Natural killer cell (primary cell): ENCODE measurements around the gene ARSB. TPM values are rescaled to one million over a fixed set of nuclear protein-coding genes. Genes with fewer than 3 reads are reported as not detected.

Source experiments
- ATAC-seq, 3 donors: fragments of 150-1000 bp in 2 of 3; fragments of 200-7000 bp in 1 of 3; cut with Tn5 transposase; 1 replicate in 1 of 3; 2 replicates in 2 of 3; pipeline ENCODE4 v1.10.0; 2021; ENCODE audit warnings: mild to moderate bottlenecking in 2 of 3, moderate library complexity in 2 of 3
- DNase-seq, 2 donors: peaks; one replicate each; pipeline versions ENCODE4 v3.0.0 to v3.0.0-alpha.2; 2013 to 2021; ENCODE audit warnings: mixed read lengths in 1 of 2
- H3K27ac ChIP-seq: one replicate; pipeline ENCODE4 v1.5.1; 2013; ENCODE audit warnings: mild to moderate bottlenecking, low read length
- H3K27me3 ChIP-seq: one replicate; pipeline ENCODE4 v1.6.1; 2013; ENCODE audit warnings: low read length; ENCODE audit not compliant: control insufficient read depth, insufficient read depth
- H3K36me3 ChIP-seq: one replicate; pipeline ENCODE4 v1.6.1; 2013; ENCODE audit warnings: low read length; ENCODE audit not compliant: control insufficient read depth, insufficient read depth
- H3K4me1 ChIP-seq: one replicate; pipeline ENCODE4 v1.6.1; 2013; ENCODE audit warnings: low read length; ENCODE audit not compliant: control insufficient read depth, insufficient read depth
- H3K4me3 ChIP-seq: one replicate; pipeline ENCODE4 v1.5.1; 2013; ENCODE audit warnings: low read length
- H3K9me3 ChIP-seq: one replicate; pipeline ENCODE4 v1.6.1; 2013; ENCODE audit warnings: low read length; ENCODE audit not compliant: control insufficient read depth, insufficient read depth
- H3K27ac Mint-ChIP-seq, 2 donors: one replicate each; pipeline ENCODE4 v1.8.0; 2022; ENCODE audit warnings: mild to moderate bottlenecking in 2 of 2, mixed read lengths in 2 of 2, moderate library complexity in 1 of 2
- H3K27me3 Mint-ChIP-seq, 2 donors: one replicate each; pipeline ENCODE4 v1.8.0; 2022; ENCODE audit warnings: low read depth in 2 of 2, mixed read lengths in 2 of 2
- H3K36me3 Mint-ChIP-seq: one replicate; pipeline ENCODE4 v1.8.0; 2022; ENCODE audit warnings: mixed read lengths
- H3K4me1 Mint-ChIP-seq, 2 donors: one replicate each; pipeline ENCODE4 v1.8.0; 2022; ENCODE audit warnings: mixed read lengths in 2 of 2
- H3K4me3 Mint-ChIP-seq: one replicate; pipeline ENCODE4 v1.8.0; 2022; ENCODE audit warnings: mild to moderate bottlenecking, moderate library complexity, mixed read lengths
- H3K9me3 Mint-ChIP-seq, 2 donors: one replicate each; pipeline ENCODE4 v1.8.0; 2022; ENCODE audit warnings: mixed read lengths in 2 of 2
- WGBS: methylation state at CpG from one replicate; pipeline ENCODE4 v1.1.7; 2013; ENCODE audit warnings: missing lambda C conversion rate; ENCODE audit not compliant: insufficient coverage; 5-methylcytosine and 5-hydroxymethylcytosine counted together
- intact Hi-C: fragments of 100-400 bp; cut with micrococcal nuclease; formaldehyde crosslinking; loops from one replicate; pipeline ENCODE4 v1.14.2; 2022
- total RNA-seq, 4 donors: library from RNA; stranded (reverse); fragments of 120-200 nt in 1 of 4; gene quantifications; one replicate each; pipeline versions ENCODE4 v1.2.3 to v1.2.4, GENCODE V29; 2013 to 2022
- TF ChIP-seq, protein P1 (sequence below): fragments of 200-600 bp; IDR thresholded peaks from one replicate; pipeline ENCODE4 v1.8.0; 2022; ENCODE audit warnings: antibody characterized with exemption

Gene ARSB
- total RNA-seq, 3 donors from 2014 or later (not counting 1 experiment from before 2014, with no cell fraction given), result 8.6 to 12.8 (median 8.9) TPM

- H3K9me3 Mint-ChIP-seq, result no peaks in the 10 kb centered on the region
- Histone ChIP-seq H3K27ac (no peak overlapping the region), H3K9me3 (no peaks in the 10 kb centered on the region), H3K36me3 (no peaks in the 10 kb centered on the region), H3K27me3 (no peaks in the 10 kb centered on the region), H3K4me3 (no peak overlapping the region), H3K4me1 (no peaks in the 10 kb centered on the region)
- TF ChIP-seq, protein P1, sequence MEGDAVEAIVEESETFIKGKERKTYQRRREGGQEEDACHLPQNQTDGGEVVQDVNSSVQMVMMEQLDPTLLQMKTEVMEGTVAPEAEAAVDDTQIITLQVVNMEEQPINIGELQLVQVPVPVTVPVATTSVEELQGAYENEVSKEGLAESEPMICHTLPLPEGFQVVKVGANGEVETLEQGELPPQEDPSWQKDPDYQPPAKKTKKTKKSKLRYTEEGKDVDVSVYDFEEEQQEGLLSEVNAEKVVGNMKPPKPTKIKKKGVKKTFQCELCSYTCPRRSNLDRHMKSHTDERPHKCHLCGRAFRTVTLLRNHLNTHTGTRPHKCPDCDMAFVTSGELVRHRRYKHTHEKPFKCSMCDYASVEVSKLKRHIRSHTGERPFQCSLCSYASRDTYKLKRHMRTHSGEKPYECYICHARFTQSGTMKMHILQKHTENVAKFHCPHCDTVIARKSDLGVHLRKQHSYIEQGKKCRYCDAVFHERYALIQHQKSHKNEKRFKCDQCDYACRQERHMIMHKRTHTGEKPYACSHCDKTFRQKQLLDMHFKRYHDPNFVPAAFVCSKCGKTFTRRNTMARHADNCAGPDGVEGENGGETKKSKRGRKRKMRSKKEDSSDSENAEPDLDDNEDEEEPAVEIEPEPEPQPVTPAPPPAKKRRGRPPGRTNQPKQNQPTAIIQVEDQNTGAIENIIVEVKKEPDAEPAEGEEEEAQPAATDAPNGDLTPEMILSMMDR, result no peak
- WGBS, result 94% methylated on average over 1 of the region's 1 CpG
- H3K27me3 Mint-ChIP-seq, result no peaks in the 10 kb centered on the region
- no peak overlapping the region for H3K4me3 Mint-ChIP-seq
- intact Hi-C loops, result no loop called here
- ATAC-seq (no peak), DNase-seq (no peak)
- H3K27ac Mint-ChIP-seq, result no peak overlapping the region
- no peaks in the 10 kb centered on the region for H3K36me3 Mint-ChIP-seq
- peaks cover 0 to 4% of the 10 kb centered on the region in 2 donors for H3K4me1 Mint-ChIP-seq
Measured at GRCh38 chr5:78843436-78843835, 141.7 kb downstream of the ARSB start.

DNA sequence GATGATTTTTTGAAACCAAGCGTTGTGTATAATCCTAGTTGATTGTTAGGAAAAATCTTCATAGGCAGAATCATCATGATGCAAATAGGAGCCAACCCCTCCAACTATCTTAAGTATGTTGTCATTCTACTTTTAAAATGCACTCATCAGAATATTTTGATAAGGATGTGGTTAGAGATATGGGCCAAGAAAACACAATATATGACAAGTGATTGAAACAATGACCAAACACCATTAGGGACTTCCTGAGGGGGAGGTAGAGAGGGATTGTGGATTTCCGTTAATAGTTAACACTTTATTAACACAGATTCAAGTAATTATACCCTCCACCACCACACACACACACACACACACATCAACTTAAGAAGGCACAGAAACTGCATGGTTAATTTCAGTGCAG, 143.3 kb downstream of the ARSB start:
- no peaks in the 10 kb centered on the region for H3K9me3 Mint-ChIP-seq
- peaks cover 0 to 4% of the 10 kb centered on the region in 2 donors for H3K4me1 Mint-ChIP-seq
- no peaks in the 10 kb centered on the region for H3K4me1 ChIP-seq
- no peak overlapping the region for H3K4me3 ChIP-seq
- ATAC-seq, result no peak
- H3K27me3 ChIP-seq, result no peaks in the 10 kb centered on the region
- intact Hi-C loops, result no loop called here
- no peaks in the 10 kb centered on the region for H3K9me3 ChIP-seq
- no peak overlapping the region for H3K4me3 Mint-ChIP-seq
- no peak for DNase-seq
- no peak overlapping the region for H3K27ac ChIP-seq
- TF ChIP-seq, protein P1, result no peak
- WGBS, result no CpG with 5 or more reads among the region's 2 CpGs
- no peaks in the 10 kb centered on the region for H3K36me3 Mint-ChIP-seq
- H3K27ac Mint-ChIP-seq, result no peak overlapping the region
- no peaks in the 10 kb centered on the region for H3K27me3 Mint-ChIP-seq
- no peaks in the 10 kb centered on the region for H3K36me3 ChIP-seq

DNA sequence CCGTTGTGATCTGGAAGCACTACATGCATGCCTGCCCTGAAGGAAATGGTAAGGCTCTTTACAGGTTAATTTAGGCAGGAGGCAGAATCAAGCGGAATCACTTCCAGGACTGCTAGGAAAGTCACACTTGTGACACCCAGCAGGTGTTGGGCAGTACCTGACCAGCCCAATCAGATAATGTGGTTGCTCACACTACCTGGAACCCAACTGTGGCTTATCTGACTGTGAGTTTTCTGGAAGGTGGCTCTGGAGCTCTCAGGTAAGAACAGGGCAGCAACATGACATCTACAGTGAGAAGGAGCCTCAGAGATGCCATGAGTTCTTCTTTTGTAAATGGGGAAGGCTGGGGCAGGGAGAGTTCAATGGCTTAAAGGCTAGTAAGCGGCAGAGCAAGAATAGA, 146.4 kb downstream of the ARSB start:
- H3K9me3 ChIP-seq, result no peaks in the 10 kb centered on the region

GRCh38 chr5:78837836-78838235, 147.3 kb downstream of the ARSB start:
- no peaks in the 10 kb centered on the region for H3K27me3 Mint-ChIP-seq
- H3K27ac Mint-ChIP-seq, result no peak overlapping the region
- Histone ChIP-seq H3K4me3 (no peak overlapping the region), H3K27me3 (no peaks in the 10 kb centered on the region), H3K4me1 (no peaks in the 10 kb centered on the region), H3K36me3 (no peaks in the 10 kb centered on the region), H3K9me3 (no peaks in the 10 kb centered on the region), H3K27ac (no peak overlapping the region)
- no peaks in the 10 kb centered on the region for H3K36me3 Mint-ChIP-seq
- DNase-seq (no peak), ATAC-seq (no peak)
- peaks cover 0 to 4% of the 10 kb centered on the region in 2 donors for H3K4me1 Mint-ChIP-seq
- TF ChIP-seq, protein P1, result no peak
- no peak overlapping the region for H3K4me3 Mint-ChIP-seq
- WGBS, result 96% methylated on average over 5 of the region's 5 CpGs
- no peaks in the 10 kb centered on the region for H3K9me3 Mint-ChIP-seq
- intact Hi-C loops, result no loop called here

More for the DNA sequence above, 146.4 kb downstream of the ARSB start:
- no peaks in the 10 kb centered on the region for H3K27me3 ChIP-seq
- no peaks in the 10 kb centered on the region for H3K36me3 Mint-ChIP-seq
- peaks cover 0 to 4% of the 10 kb centered on the region in 2 donors for H3K4me1 Mint-ChIP-seq
- ATAC-seq, result no peak
- H3K4me3 ChIP-seq, result no peak overlapping the region
- no peaks in the 10 kb centered on the region for H3K27me3 Mint-ChIP-seq
- H3K36me3 ChIP-seq, result no peaks in the 10 kb centered on the region
- no peaks in the 10 kb centered on the region for H3K9me3 Mint-ChIP-seq
- no peak for DNase-seq
- H3K4me3 Mint-ChIP-seq, result no peak overlapping the region
- 94% methylated on average over 3 of the region's 3 CpGs for WGBS
- H3K27ac ChIP-seq, result no peak overlapping the region
- no peaks in the 10 kb centered on the region for H3K4me1 ChIP-seq
- intact Hi-C loops, result no loop called here
- TF ChIP-seq, protein P1, result no peak
- no peak overlapping the region for H3K27ac Mint-ChIP-seq
